DMS53 treated with DMSO at 0.1 percent for 48 hours (cell line): ENCODE data around the gene ACTR2.
"Not testable (repeated sequence)": the region's sequence is repeated elsewhere in the genome, so short reads cannot be mapped to it uniquely, and the experiment has no call there.

Experiments
- DNase-seq: peaks from one replicate; lab custom pipeline; 2025; ENCODE audit not compliant: unreplicated experiment; lab: John Stamatoyannopoulos, UW

Gene ACTR2

DNA sequence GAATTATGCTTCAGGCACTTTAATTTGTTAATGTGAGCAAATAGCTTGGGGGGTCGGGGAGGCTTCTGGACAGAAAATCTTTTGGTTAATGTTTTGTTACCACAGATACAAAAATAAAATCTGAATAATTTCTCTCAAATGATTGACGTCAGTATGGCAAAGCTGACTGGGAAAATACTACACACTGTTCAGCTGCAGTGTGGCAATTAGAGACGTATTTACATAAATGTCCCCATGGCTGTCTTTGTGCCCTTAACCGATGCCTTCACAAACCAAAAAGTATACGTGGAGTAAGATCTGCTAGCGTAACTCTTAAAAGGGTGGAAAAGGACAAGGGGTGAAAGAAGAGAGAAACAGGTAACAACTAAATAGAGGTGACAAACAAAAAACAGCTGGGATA lies 83.4 kb downstream of the ACTR2 start:
- no peak for DNase-seq

DNA sequence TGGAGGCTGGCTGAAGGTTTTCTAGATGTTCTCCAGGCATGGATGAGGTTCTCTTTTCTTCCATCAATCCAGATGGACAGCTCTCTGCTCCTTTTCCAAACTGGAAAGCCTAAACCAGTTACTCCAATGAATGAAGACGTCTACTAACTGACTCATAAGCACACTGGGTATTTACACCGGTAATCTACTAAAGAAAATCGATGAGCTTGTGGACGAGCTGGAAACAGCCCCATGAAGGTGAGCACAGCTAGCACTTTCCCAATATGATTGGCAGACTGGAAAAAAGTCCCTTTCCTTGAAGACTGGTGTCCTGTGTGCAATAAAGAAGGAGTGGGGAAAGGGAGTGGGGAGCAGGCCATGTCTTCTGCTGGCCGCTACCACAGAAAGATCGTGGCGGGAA lies 84.0 kb downstream of the ACTR2 start:
- DNase-seq, result no peak

DNA sequence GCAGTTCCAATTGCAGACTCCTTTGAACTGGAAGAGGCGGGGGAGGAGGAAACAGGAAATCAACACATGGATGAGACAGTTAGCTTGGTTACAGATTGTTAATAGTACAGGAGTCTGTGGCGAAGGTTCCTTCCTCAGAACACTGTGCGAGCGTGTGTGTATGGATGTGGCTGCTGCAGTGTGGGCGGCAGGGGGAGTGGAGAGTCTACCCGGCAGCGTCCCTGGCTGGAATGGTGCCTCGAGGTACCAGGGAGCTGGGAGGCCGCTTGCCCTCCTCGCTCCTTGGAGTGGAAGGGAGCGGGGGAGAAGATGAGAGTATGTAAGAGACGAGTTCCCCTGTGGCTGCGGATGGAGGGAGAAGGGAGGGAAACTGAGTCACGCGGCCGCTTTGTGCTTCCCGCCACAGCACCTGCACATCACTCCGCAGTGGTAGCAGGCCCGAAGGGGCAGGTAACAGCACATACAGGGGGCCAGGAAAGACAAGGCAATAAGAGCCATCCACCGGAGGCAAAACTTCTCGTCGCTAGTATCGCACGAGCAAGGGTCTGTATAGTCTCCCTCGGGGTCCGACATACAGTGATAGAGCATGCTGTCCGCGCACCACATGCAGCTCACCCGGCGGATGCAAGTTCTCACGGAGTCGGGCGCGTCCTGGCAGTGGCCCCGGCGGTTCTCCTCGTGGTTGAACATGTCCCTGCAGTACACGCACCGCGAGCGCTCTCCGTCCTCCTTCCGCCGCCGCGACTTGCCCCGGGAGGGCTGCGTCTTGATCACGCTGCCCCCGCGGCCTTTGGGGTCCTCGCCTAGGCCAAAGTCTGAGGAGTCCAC lies 85.7 kb downstream of the ACTR2 start:
- DNase-seq, result no peak

DNA sequence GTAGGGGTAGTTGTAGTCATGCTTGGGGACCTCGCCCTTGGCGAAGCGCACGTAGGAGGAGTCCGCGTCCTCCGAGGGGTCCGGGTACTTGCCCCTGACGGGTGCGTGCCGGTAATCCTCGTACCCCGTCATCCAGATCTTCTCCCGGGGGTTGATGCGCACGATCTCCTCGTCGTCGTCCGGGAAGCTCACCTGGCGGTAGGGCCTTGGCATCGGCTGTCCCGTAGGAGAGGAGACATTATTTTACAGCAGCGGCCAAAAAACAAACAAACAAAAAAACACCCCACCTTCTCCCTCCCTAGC lies 86.3 kb downstream of the ACTR2 start:
- DNase-seq, result no peak

DNA sequence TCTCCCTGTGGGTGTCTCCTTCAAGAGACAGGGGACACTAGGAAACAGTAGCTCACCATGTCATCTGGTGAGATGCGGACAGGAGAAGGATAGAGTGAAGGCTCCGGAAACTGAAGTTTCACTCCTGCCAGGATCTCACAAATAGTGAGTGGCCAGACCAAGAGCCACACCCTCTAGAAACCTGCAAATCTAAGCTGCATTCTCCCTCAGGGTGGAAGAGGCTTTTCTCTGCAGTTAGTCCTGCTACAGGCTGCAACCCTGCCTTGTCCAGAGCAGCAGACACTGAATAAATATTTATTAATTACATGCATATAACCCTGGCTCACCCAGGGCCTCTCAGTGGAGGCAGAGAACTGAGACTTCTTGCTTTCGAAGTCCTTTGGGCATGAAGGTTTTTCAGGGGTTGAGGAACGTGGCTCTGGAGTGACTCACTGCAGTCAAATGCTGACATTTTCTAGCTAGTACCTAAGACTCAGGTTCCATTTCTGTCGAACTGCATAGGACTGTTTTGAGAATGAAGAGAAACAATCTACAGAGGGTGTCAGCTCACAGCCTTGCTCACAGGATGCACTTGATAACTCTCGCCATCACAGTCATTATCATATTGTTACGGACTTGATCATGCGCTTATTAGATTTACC lies 87.3 kb downstream of the ACTR2 start:
- DNase-seq, result no peak

DNA sequence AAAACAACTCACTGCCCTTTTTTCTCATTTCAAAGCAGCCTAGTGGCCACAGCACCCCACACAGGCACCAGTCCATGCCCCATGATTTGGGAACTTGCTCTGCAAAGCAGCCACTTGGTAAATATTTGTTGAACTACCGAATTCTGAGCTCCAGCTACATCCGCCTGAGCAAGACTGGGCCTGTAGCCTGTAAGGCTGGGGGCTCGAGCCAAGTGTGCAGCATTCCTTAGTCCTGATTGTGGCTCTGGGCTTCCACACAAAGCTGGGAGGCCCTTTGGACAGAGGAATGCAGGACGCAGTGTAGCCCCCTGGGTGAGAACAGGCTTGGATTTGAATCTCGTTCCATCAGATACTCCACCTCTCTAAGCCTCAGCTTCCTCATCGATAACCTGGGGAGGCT lies 88.4 kb downstream of the ACTR2 start:
- DNase-seq, result no peak

DNA sequence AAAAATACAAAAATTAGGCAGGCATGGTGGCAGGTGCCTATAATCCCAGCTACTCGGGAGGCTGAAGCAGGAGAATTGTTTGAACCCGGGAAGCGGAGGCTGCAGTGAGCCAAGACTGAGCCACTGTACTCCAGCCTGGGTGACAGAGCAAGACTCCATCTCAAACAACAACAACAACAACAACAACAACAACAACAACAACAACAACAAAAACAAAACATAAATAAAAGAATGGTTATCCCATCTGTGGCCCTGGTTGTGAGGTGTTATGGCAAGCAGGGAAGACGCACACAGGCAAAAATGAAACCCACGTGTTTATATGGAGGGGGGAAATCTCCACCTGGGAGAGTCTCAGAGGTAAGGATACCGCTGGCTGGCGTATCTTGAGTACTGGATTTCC lies 89.7 kb downstream of the ACTR2 start:
- not testable (repeated sequence) for DNase-seq

DNA sequence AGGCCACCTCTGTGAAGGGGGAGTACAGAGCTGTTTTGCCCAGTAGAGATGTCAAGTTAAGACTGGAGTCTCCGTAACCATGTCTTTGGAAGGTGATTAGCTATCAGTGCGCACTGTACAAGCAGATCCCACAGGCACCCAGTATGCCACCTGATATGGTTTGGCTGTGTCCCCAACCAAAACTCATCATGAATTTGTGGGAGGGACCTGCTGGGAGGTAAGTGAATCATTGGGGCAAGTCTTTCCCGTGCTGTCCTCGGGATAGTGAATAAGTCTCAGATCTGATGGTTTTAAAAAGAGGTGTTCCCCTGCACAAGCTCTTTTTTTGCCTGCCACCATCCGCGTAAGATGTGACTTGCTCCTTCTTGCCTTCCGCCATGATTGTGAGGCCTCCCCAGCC lies 90.2 kb downstream of the ACTR2 start:
- DNase-seq, result no peak

DNA sequence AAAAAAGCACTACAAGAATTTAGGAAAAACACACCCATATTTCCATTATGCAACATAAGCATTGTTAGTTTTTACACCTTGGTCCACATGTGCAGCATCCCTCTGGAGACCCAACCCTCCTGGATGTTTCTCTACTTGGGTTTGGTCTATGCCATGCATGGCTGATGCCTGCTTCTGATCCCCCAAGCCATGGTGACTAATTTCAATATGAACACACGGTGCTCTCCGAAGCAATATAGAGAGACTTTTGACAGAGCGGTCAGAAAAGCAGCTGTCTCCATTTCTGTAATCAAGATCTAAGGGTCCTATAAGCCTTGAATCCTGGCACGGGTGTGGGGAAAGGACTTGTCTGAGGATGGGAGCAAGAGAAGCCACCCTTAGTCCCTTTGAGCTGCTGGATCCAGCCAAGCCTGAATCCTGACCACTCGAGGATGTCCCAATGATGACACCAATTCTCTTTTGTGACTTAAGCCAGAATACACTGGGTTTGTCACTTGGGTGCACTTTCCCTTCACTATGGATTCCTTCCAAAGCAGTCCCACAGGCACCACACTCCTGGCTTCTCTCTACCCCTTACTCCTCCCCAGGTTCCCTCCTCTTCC lies 91.5 kb downstream of the ACTR2 start:
- no peak for DNase-seq

DNA sequence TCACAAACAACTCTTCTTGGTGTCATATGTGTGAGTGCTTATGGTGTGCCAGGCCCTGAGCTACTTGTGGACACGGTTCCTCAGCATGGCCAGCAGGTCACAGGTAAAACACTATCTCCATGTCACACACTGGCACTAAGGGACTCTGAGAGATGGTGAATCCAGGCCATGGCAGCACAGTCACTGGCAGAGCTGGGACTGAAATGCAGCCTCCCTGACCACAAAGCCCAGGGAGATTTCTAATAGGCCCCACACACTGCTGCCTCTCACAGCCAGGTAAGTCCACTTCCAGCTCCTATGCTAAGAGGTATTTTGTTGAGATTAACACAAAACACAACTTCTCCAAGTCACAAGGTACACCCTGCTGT lies 92.0 kb downstream of the ACTR2 start:
- DNase-seq, result no peak

DNA sequence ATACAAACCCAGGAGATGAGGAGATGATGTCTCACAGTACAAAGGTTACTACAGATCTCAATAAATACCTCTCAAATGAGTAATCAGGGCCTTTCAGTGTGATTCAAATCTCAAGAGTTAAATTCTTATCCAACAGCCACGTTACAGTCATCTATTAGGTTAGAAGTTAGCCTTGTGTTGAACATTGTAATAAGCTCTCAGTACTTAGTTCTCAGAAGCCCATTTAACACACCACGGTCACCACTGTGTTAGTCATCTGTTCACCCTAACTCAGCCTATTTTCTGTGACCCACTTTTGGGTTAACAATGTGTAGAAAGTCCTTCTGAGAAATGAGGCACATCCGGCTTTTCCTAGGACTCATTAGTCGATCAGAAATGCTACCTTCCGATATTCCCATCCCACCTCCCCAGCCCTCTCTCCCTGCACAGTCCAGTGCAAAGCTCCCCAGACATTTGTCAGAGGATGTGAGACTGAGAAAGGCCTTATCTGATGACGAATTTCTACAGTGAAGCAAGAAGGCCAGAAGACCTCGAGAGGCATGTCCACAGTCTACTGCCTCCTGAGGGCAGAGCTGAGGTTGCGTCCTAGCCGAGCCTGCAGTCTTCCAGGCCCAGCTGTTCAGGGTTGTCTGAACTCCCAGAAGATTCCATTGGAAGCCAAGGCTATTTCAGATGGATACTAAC lies 92.6 kb downstream of the ACTR2 start:
- no peak for DNase-seq
